NK-92 (cell line): ENCODE results near the gene ZDHHC24.
"Not testable (repeated sequence)": the region's sequence is repeated elsewhere in the genome, so short reads cannot be mapped to it uniquely, and the experiment has no call there.

Experiments
- DNase-seq: peaks from one replicate; lab custom pipeline; 2025; ENCODE audit not compliant: unreplicated experiment; lab: John Stamatoyannopoulos, UW

ZDHHC24 gene

GRCh38 chr11:66546368-66546965, 619 bp upstream of the ZDHHC24 start, which contains the start of gene ACTN3:
TSS of gene ACTN3 (plus strand) at chr11:66546903. CDS start at chr11:66546938, 35 bp downstream.
- no peak for DNase-seq

- not testable (repeated sequence) for DNase-seq
Measured at GRCh38 chr11:66544952-66545351, 896 bp downstream of the ZDHHC24 start.

- DNase-seq, result no peak
Measured at GRCh38 chr11:66543263-66544107, 2.4 kb downstream of the ZDHHC24 start.

- no peak for DNase-seq
Measured at GRCh38 chr11:66542362-66542761, 3.5 kb downstream of the ZDHHC24 start.

- no peak for DNase-seq
Measured at GRCh38 chr11:66541892-66542291, 4.0 kb downstream of the ZDHHC24 start.

- DNase-seq, result not testable (repeated sequence)
Measured at GRCh38 chr11:66540598-66540997, 5.2 kb downstream of the ZDHHC24 start.

GRCh38 chr11:66539870-66540213, 6.0 kb downstream of the ZDHHC24 start:
- no peak for DNase-seq

- no peak for DNase-seq
Measured at GRCh38 chr11:66539170-66539869, 6.5 kb downstream of the ZDHHC24 start.

- DNase-seq, result no peak
Measured at GRCh38 chr11:66532784-66533183, 13.1 kb downstream of the ZDHHC24 start.

- no peak for DNase-seq
Measured at GRCh38 chr11:66531841-66532240, 14.0 kb downstream of the ZDHHC24 start.

- DNase-seq, result no peak
Measured at GRCh38 chr11:66530927-66531709, 14.7 kb downstream of the ZDHHC24 start.

- no peak for DNase-seq
Measured at GRCh38 chr11:66529655-66530054, 16.2 kb downstream of the ZDHHC24 start.

- no peak for DNase-seq
Measured at GRCh38 chr11:66529069-66529468, 16.8 kb downstream of the ZDHHC24 start.

GRCh38 chr11:66524304-66525040, 21.4 kb downstream of the ZDHHC24 start:
- no peak for DNase-seq

GRCh38 chr11:66523611-66524010, 22.2 kb downstream of the ZDHHC24 start:
- DNase-seq, result no peak

GRCh38 chr11:66510990-66511339, 34.9 kb downstream of the ZDHHC24 start:
- DNase-seq, result no peak

GRCh38 chr11:66510271-66510989, 35.4 kb downstream of the ZDHHC24 start, which contains the start of gene BBS1:
TSS of gene BBS1 (plus strand) at chr11:66510635. CDS start at chr11:66510660, 25 bp downstream.
- no peak for DNase-seq

GRCh38 chr11:66509131-66509561, 36.7 kb downstream of the ZDHHC24 start:
- DNase-seq, result no peak

- DNase-seq, result no peak
Measured at GRCh38 chr11:66505276-66505816, 40.5 kb downstream of the ZDHHC24 start.
